Stimulated activated CD8-positive, alpha-beta memory T cell treated with anti-CD3 and anti-CD28 coated beads, Interleukin-12 subunit alpha, Interleukin-12 subunit beta, amount 100 ng/mL, for 24 hours (primary cell): ENCODE measurements around the gene AP4B1.
A peak's percentile ranks its signal among the peaks of the same experiment; 100 is the strongest.

Experiments used
- DNase-seq: peaks from one replicate; pipeline ENCODE4 v3.0.0-alpha.2; 2020; ENCODE audit errors: extremely low read depth

Gene AP4B1

DNA sequence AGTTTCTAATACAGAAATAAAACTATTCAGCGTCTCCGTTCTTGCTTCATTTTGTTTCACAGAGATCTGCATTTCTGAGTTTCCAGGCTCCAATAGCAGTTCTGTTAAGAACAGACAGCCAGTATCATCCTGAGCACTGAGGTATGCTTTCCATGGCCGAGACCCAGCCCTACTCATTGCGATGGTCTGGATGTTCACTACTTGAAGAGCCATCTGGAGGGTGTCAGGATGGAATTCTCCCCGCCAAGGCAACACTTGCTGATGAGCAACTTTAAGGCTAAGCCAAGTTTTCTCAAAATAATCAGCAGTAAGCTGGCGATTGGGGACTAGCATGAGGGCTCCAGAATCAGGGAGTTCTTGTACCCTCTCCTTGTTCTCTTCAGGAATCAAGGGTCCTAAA, 9.5 kb downstream of the AP4B1 start:
- DNase-seq = no peak

DNA sequence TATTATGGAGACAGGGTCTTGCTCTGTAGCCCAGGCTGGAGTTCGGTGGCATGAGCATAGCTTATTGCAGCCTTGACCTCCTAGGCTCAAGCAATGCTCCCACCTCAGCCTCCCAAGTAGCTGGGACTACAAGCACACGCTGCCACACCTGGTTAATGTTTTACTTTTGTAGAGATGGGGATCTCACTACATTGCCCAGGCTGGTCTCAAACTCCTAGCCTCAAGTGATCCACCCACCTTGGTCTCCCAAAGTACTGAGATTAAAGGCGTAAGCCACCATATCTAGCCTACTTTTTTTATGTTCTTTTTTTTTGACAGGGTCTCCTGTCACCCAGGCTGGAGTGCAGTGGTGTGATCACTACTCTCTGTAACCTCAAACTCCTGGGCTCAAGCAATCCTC, 11.3 kb downstream of the AP4B1 start:
- DNase-seq = no peak

DNA sequence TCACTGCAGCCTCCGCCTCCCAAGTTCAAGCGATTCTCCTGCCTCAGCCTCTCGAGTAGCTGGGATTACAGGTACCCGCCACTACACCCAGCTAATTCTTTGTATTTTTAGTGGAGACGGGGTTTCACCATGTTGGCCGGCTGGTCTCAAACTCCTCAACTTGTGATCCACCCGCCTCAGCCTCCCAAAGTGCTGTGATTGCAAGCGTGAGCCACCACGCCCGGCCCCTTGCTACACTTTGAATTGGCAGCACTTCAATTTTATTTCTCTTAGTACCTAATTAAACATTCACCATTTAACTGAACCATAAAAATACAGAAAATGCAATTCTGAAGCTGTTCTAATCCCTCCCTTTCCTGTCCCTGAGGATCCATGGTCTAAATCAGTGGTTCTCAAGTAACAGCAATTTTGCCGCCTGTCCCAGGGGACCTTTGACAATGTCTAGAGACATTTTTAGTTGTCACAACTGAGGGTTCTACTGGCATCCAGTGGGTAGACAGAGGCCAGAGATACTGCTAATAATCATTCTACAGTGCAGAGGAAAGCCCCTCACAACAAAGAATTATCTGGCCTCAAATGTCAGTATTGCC, 12.9 kb downstream of the AP4B1 start:
- DNase-seq = no peak

DNA sequence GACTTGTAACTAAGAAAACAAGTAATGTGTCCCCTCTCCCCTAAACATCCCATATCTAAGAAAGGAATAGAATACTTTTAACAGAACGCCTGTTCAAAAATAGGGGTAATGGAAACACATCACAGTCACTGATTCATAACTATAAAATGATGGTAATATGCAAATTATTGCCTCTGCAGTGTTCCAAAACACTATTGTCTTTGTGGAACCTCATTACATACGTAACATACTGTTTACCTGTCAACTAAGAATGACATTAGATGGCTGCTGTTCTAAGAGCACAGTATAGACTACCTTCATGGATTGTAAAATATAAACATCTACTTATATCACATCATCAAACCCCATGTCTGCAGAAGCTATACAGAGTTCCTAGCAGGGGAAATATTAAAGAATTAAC, 13.8 kb downstream of the AP4B1 start:
- no peak for DNase-seq

DNA sequence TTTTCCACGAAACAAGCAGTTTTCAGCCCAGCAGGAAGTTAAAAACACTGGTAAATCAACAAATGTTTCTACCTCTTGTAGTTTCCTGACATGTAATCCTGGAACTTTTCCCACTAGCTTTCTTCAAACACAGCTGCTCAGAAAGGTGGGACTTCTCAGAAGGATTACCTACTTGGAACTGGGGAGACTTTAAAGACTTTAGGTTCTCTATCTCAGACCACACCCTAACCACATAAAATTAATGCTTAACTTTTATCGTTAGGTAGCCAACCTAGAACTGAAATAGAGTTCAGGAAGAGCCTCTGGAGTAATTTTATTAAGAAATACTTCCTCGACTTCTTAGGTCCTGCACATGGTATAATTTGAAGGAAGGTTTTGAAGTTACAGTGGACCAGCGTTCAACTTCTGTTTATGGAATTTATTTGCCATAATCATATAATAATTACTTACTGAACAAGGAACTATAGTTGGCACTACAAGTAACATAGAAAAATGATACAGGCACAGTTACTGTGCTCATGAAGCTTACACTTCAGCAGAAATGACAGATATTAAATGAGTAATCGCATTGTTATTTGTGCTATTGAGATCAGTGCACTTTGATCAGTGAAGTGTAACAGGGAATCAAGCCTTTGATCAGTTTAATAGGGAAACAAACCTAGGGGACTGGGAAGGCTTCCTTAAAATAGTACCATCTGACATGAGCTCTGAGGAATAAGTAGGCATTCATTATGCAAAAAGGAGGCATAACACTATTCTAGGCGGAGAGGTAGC, 17.0 kb downstream of the AP4B1 start, which contains the start of gene BCL2L15:
Gene BCL2L15 (minus strand): TSS at position 180 of the 774 bp plus-strand sequence. CDS start 206 bp downstream, outside the sequence.
- no peak for DNase-seq

DNA sequence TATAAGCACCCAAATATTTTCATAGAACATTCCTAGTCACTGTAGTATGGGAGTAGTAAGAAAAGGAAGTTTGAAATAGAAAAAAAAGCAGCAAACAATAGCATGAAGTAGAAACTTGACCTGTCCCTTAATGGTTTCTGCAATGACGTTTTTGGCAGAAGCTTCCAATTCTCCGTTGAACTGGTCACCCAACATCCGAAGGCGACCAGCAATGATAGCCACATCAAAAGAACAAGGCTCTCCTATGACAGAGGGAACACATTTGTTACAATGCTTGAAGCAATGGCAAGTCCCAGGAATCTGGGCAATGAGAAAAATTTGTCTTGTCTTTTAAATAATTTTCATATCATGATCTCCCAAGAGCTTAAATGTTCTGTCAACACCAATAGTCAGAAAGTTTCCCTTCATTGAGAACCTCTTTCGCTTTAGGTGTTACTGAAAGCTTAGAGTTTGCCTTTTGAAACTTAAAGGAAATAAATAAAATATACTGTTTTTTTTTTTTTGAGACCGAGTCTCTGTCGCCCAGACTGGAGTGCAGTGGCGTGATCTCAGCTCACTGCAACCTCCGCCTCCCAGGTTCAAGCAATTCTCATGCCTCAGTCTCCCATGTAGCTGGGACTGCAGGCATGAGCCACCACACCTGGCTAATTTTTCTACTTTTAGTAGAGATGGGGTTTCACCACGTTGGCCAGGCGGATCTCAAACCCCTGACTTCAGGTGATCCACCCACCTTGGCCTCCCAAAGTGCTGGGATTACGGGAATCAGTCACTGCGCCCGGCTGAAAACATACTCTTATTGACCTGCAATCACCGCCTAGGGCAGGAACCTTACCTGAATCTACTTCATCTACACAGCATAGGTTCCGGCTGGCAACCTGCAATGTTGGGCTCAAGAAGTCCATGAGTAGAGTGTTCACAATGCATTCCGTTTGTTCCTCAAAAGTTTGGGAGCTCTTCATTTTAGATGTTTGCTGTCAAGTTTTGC, 17.9 kb downstream of the AP4B1 start:
- DNase-seq = no peak

DNA sequence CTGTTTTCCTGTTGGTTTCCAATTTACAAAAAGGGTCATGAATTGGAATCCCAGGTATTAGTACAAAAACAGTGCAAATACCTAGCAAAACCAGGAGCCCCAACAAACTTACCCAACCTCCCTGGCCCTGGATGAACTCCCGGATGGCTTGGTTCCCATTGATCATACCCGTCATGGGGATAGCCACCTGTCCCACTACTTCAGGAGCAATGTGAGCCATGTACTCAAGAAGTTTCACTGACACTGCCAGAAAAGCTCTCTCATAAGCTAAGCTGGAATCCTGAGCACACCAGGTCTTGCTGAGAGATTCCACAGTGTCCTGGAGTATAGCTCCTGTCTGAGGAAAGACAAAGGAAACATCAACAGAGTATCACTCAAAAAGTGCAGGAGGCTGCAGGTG, 22.9 kb downstream of the AP4B1 start:
- DNase-seq = no peak

DNA sequence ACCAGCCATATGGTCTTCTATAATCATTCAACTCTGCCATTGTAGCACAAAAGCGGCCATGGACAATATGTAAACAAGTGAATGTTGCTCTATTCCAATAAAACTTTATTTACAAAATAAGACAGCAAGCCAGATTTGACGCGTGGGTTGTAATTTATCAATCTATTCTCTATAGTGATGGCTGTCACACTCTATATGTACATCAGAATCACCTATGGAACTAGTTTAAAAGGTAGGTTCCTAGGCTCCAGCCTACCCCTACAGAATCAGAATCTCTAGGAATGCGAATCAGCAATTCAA, 24.9 kb downstream of the AP4B1 start:
- DNase-seq = no peak

DNA sequence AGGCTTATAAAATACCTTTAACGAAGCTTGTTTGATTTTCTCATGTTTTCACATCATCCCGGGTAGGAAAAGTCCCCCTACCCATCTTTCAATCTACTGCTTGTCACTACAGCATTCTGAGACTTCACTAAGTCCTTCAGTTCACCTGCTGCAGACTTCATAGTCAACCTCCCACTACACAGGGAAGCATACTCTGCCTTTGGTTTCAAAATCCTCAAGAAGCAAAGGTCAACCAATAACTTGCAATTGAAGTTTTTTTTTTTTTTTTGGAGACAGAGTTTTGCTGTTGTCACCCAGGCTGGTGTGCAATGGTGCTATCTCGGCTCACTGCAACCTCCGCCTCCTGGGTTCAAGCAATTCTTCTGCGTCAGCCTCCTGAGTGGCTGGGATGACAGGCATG, 28.4 kb downstream of the AP4B1 start:
- no peak for DNase-seq

DNA sequence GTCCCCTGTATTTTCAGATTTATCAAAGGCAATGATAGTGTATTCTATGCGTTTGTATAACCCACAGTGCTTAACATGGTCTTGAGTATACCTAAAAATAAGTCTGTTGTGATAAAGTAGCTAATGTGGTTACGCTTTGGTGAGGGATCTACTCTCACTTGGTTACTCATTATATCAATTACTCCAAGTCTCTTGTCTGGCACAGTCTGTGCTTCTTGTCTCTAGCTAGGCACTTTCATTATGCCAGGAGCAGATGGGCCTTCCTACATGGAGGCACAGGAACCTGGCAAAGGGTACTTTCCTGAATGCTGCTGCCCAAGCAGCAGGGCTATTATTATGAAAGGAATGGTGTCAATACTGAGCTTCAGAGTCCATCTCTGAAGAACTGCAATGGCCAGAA, 28.9 kb downstream of the AP4B1 start:
- DNase-seq = no peak

DNA sequence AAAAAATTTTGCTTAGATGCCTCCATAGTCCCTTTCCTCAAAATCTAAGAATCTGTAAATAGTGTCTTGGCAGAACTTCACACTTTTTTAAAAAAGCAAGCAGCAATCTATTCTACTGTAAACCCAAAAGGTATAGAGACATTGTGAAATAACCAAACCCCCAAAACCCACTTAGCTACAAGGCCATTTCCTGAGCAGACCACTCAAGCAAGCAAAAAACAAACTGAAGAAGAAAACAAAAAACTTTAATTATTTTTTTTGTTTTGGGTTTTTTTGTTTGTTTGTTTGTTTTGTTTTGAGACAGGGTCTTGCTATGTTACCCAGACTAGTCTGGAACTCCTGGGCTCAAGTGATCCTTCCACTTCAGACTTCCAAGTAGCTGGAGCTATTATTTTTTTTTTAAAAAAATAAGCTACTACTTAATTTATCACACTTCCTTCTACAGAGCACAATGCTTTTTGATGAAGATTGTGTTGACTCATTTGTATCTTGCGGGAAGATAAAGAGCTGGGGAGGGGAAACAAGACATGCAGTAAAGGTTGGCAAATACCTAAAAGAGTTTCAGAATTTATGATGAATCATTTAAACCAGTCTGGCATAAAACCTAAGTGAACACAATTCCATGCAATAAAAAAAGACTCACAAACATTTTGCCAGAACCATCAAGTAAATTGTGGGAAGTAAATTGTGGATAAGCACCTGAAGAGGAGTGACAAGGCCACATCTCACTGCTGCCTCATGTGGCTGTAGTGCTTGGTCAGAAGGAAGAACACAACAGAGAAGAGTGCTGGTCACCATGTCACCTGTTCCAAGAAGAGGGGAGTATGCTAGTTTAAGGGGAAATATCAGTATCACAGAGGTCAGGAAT, 30.4 kb downstream of the AP4B1 start:
- no peak for DNase-seq

DNA sequence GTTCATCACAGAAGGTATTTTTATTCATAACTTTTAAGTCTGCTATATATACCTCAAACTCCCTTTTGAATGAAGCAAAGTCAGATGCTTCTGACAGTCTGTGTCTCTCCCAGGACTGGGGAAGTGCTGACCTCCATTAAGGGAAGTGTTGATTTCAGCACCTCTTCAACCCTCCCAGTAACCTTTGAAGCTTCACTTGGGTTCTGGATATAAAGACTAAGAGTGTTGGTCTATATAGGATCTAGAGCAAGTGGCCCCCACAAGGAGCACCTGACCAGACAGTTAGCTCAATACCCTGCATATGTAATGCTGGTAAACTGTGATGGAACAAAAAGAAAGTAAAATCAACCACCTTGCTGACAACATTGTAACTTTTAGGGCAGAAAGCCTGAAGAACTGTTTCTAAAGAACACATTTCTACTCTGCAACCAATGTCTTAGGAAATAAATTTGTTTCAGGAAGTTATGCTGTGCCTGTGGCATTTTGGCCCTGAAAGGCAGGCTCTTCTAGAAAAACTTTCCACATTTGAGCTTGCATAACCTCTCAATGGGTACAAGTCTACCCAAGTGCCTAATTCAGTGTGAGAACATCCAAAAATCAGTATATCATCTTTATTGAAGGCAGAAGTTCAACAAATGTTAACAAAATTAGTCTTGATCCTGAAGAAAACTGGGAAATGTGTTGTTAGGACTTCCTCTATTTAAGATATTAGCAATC, 32.2 kb downstream of the AP4B1 start:
- no peak for DNase-seq

DNA sequence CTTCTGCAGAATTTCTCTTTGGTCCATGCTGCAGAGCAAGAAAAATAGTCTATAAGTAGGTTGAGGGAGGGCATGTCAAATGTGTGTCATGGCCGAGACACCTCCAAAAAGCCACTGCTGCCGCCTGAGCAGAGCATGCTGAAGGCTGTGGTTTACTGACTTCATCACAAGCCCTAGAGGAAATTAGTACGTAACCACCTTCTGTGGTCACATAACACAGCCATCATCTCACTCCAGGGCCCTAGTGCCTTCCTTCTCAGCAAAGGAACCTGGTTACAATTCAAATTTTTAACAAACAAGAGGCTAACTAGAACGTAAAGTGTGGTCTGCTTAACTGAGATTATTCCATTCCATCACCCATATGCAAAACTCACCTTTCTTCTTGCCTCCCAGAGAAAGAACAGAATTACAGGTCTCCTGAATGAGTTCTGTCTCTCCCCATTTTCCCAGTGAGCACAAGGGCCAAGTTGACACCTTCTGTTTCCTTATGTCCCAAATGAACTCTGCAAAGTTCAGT, 32.9 kb downstream of the AP4B1 start, which contains the start of gene PTPN22:
Gene PTPN22 (minus strand): TSS at position 116 of the 517 bp plus-strand sequence.
- peak; percentile 44 for DNase-seq

DNA sequence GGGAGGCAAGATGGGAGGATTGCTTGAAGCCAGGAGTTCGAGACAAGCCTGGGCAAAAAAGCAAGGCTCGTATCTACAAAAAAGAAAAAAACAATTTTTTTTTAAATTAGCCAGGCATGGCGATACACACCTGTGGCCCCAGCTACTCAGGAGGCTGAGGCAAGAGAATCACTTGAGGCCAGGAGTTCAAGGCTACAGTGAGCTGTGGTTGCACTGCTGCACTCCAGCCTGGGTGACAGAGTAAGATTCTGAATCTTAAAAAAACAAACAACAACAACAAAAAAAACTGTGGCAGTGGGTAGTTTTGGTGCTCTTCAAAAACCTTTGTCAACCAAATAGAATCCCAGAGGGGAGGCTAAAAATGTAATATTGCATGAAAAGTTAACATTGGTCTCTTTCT, 33.8 kb downstream of the AP4B1 start:
- DNase-seq = no peak

DNA sequence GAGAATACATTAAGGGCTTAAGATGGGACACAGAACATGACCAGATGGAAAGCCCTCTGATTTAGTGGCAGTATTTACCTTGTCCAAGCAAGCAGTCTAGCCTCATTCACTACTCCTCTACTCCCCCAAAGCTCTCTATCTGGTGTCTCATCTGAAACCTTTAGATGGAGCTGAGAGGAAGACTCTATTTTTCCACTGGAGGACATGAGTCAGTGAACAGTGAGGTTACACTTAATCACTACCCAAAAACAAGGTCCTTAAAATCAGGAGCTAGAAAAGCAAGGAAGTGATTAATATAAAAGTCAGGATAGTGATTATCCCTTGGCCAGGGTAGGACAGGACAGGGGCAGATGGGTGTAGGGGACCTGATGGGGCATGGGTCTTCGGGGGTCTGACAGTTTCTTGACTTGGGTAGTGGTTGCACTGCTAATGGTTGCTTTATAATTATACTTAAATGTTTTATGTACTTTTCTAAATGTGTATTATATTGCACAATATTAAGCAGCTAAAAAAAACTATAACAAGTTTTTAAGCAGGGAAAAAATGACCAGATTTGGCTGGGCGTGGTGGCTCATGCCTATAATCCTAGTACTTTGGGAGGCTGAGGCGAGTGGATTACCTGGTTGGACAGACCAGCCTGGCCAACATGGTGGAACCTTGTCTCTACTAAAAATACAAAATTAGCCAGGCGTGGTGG, 36.1 kb downstream of the AP4B1 start:
- DNase-seq = no peak

DNA sequence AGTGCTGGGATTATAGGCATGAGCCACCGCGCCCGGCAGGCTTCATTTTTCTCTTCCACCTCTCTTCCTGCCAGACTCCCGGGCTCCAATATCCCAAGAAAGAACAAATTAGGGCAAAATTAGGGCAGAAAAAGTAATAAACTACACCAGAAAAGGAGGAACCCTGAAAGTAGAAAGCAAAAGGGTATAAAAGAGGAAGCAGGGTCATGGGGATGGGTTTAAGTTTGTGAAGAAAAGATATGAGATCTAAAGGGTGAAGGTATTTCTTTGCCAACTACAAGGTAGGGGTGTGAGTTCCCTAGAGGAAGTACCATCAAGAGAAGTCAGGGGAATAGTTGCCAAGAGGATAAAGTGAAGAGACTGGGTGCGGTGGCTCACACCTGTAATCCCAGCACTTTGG, 43.0 kb downstream of the AP4B1 start:
- no peak for DNase-seq

DNA sequence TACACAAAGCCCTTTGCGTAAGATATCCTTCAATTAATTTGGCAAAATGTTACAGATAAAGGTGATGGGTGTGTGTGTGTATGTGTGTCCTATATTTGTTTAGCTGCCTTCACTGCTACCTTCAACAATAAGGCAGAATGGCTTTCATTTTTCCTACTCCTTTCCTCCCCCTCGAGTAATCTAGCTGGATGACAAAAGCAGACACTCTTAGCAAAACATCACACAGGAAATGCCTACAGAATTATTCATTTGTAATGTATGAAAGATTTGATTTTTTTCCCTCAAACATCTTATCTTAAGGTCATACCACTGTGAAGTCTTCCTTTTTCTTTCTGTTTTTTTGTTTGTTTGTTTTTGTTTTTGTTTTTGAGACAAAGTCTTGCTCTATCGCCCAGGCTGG, 43.7 kb downstream of the AP4B1 start:
- no peak for DNase-seq

DNA sequence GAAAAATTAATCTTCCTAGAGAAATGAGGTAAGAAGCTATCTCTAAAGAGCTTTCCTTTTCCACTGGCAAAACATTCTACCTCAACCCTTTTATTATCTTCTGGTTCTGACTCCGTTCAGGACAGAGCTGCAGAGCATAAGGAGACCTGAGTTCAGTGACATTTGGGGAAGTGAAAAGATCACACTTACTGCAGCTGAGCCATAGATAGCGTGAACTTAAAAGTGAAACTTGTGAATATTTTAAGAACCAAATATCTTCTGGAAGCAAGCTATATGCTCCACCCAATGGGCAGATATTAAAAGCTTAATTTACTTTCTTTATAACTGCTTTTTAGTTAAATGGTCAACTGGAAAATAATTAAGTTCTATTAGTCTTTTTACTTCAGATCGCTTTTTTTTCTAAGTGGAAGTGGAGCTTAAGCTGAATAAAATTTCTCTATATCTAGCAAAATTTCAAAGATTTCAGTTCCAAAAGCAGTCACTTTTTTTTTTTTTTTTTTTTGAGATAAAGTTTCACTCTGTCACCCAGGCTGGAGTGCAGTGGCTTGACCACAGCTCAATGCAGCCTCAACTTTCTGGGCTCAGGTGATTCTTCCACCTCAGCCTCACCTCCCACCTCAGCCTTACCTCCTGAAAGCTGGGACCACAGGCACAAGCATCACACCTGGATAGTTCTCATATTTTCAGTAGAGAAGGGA, 45.0 kb downstream of the AP4B1 start:
- no peak for DNase-seq

DNA sequence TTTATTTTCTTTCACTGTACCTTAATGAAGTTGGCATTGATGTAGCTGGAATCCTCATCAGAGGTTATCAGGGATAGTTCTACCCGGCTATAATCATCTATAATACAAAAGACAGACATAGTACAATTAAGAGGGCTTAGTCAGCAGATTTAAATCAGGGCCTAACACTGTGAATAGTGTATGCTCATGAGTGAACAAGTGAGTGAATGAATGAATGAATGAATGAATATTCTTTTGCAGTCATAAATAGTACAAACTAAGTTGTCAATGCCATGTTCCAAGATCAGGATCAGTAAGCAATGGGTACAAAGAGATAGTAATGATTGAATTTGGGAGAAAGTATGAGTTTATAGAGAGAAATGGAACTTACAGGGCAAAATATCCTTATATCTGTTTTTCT, 45.6 kb downstream of the AP4B1 start:
- DNase-seq = no peak
